Endothelial cell of umbilical vein (primary cell): ENCODE data around the gene SLC6A1. TPM values are rescaled to one million over a fixed set of nuclear protein-coding genes. Genes with fewer than 3 reads are reported as not detected.
"Not testable (repeated sequence)": the region's sequence is repeated elsewhere in the genome, so short reads cannot be mapped to it uniquely, and the experiment has no call there.

ENCODE experiments used
- BruUV-seq: library from RNA; stranded (reverse); fragments of 400-500 nt; replicated peaks from 2 replicates; lab custom pipeline; 2021; lab: Mats Ljungman, UMichigan
- CTCF ChIA-PET: fragments of 300-600, 350-600 bp; sonication (Branson Sonifier 250); formaldehyde crosslinking; loops from one replicate; lab custom pipeline; 2021; ENCODE audit warnings: antibody characterized with exemption, inconsistent platforms; lab: Charles Lee
- POLR2A ChIA-PET: fragments of 300-600, 350-600 bp; sonication (Branson Sonifier 250); formaldehyde crosslinking; loops from one replicate; lab custom pipeline; 2021; ENCODE audit warnings: antibody characterized with exemption, inconsistent platforms; lab: Charles Lee
- DNase-seq: peaks from one replicate; pipeline ENCODE4 v3.0.0-alpha.2; 2011; ENCODE audit warnings: low read depth, low spot score
- FAIRE-seq: peaks from 2 replicates; lab custom pipeline; 2011; peaks lifted over from hg19 to GRCh38; lab: Jason Lieb, UNC
- H2AFZ ChIP-seq: 2 replicates; pipeline ENCODE4 v1.6.0; 2012; ENCODE audit warnings: low read depth, low read length, control low read depth, inconsistent platforms
- H3K27ac ChIP-seq: 2 replicates; pipeline ENCODE4 v1.5.1; 2011; ENCODE audit warnings: low read depth, mild to moderate bottlenecking, control low read depth, low read length, moderate library complexity; ENCODE audit not compliant: insufficient read depth
- H3K27me3 ChIP-seq, 2 experiments: 2 replicates each; pipeline versions ENCODE4 v1.6.0 to v1.6.1; 2011; ENCODE audit warnings: low read length in 2 of 2, mixed read lengths in 1 of 2; ENCODE audit not compliant: control insufficient read depth in 2 of 2, insufficient read depth in 2 of 2
- H3K36me3 ChIP-seq, 2 experiments: 2 replicates in 1 of 2; 3 replicates in 1 of 2; pipeline ENCODE4 v1.5.1; 2011; ENCODE audit warnings: low read length in 2 of 2, mild to moderate bottlenecking in 1 of 2, moderate library complexity in 1 of 2; ENCODE audit not compliant: control insufficient read depth in 2 of 2, insufficient read depth in 2 of 2; ENCODE audit errors: extremely low read depth in 1 of 2
- H3K4me1 ChIP-seq: 3 replicates; pipeline ENCODE4 v1.5.1; 2011; ENCODE audit warnings: mild to moderate bottlenecking, low read length; ENCODE audit not compliant: control insufficient read depth, insufficient read depth; ENCODE audit errors: extremely low read depth
- H3K4me2 ChIP-seq: 2 replicates; pipeline ENCODE4 v1.6.1; 2011; ENCODE audit warnings: low read length, control low read depth, mixed read lengths; ENCODE audit not compliant: insufficient read depth
- H3K4me3 ChIP-seq, 3 experiments: fragments of 200-600 bp in 1 of 3; sonication (generic), shearing (Covaris generic) in 1 of 3; replicated peaks in 1 of 3; 2 replicates each; pipeline ENCODE4 v1.5.1; 2011 to 2016; ENCODE audit warnings: control low read depth in 3 of 3, low read length in 3 of 3, mild to moderate bottlenecking in 2 of 3, inconsistent platforms in 1 of 3, low read depth in 1 of 3, moderate library complexity in 1 of 3; ENCODE audit not compliant: insufficient read depth in 1 of 3
- H3K79me2 ChIP-seq: 2 replicates; pipeline ENCODE4 v1.6.0; 2012; ENCODE audit warnings: low read length, inconsistent platforms; ENCODE audit not compliant: control insufficient read depth, insufficient read depth
- H3K9ac ChIP-seq: replicated peaks from 2 replicates; pipeline ENCODE3; 2011; ENCODE audit warnings: low read length, control low read depth; ENCODE audit not compliant: insufficient read depth; ENCODE audit errors: extremely low read depth
- H3K9me1 ChIP-seq: replicated peaks from 3 replicates; pipeline ENCODE4 v1.6.0; 2011; ENCODE audit warnings: mild to moderate bottlenecking, low read length; ENCODE audit not compliant: control insufficient read depth, insufficient read depth; ENCODE audit errors: extremely low read depth
- H3K9me3 ChIP-seq: replicated peaks from 2 replicates; pipeline ENCODE4 v1.5.1; 2012; ENCODE audit warnings: low read length, inconsistent platforms; ENCODE audit not compliant: control insufficient read depth, insufficient read depth
- H4K20me1 ChIP-seq: replicated peaks from 2 replicates; pipeline ENCODE3; 2011; ENCODE audit warnings: mild to moderate bottlenecking, low read length; ENCODE audit not compliant: control insufficient read depth, insufficient read depth; ENCODE audit errors: extremely low read depth
- CTCF ChIP-seq, 2 donors: IDR thresholded peaks; 1 replicate in 1 of 2; 2 replicates in 1 of 2; pipeline ENCODE4 v1.5.1; 2011; ENCODE audit warnings: low read length in 2 of 2, mild to moderate bottlenecking in 2 of 2, moderate library complexity in 2 of 2, control low read depth in 1 of 2, inconsistent platforms in 1 of 2, low read depth in 1 of 2; ENCODE audit not compliant: insufficient read depth in 1 of 2; ENCODE audit errors: extremely low read depth in 1 of 2
- EZH2 ChIP-seq: IDR thresholded peaks from 2 replicates; pipeline ENCODE4 v1.6.1; 2012; ENCODE audit warnings: borderline replicate concordance, low read depth, mild to moderate bottlenecking, moderate library complexity, low read length, inconsistent platforms; ENCODE audit not compliant: severe bottlenecking
- FOS ChIP-seq: IDR thresholded peaks from 2 replicates; pipeline ENCODE4 v1.6.1; 2011; ENCODE audit warnings: mild to moderate bottlenecking, low read length, moderate library complexity, borderline replicate concordance; ENCODE audit not compliant: insufficient read depth
- GATA2 ChIP-seq: IDR thresholded peaks from 2 replicates; pipeline ENCODE4 v1.7.0; 2011; ENCODE audit warnings: low read depth, mild to moderate bottlenecking, moderate library complexity, mixed read lengths, low read length; ENCODE audit not compliant: insufficient read length, insufficient read depth
- JUN ChIP-seq: IDR thresholded peaks from 2 replicates; pipeline ENCODE4 v1.6.1; 2011; ENCODE audit warnings: borderline replicate concordance, low read depth; ENCODE audit not compliant: insufficient read length, insufficient read depth
- MYC ChIP-seq: IDR thresholded peaks from one replicate; pipeline ENCODE4 v1.6.1; 2011; ENCODE audit warnings: mild to moderate bottlenecking, low read depth, low read length
- POLR2A ChIP-seq: IDR thresholded peaks from 2 replicates; pipeline ENCODE4 v1.6.1; 2012; ENCODE audit warnings: low read depth, mild to moderate bottlenecking, control low read depth, low read length
- POLR2AphosphoS5 ChIP-seq: IDR thresholded peaks from 2 replicates; pipeline ENCODE4 v1.6.1; 2012; ENCODE audit warnings: low read depth, mild to moderate bottlenecking, control low read depth, low read length, moderate library complexity; ENCODE audit not compliant: insufficient read depth
- dilution Hi-C: fragments of 300-500 bp; cut with MboI; formaldehyde crosslinking; loops from one replicate; pipeline ENCODE4 v1.15.0; 2019; ENCODE audit warnings: low sequenced_read_pairs; ENCODE audit not compliant: extremely low pct_ligation_motif_present
- intact Hi-C: fragments of 100-400 bp; cut with micrococcal nuclease; formaldehyde crosslinking; loops from one replicate; pipeline ENCODE4 v1.10.0; 2022
- polyA plus RNA-seq, 4 experiments: library from polyadenylated mRNA; depleted of rRNA in 3 of 4; stranded (reverse) in 3 of 4; unstranded in 1 of 4; fragments of >200 nt; gene quantifications; 2 replicates each; pipeline versions ENCODE4 v1.2.1 to v1.2.3, GENCODE V29; 2011 to 2012; ENCODE audit warnings: missing spikeins in 1 of 4
- total RNA-seq: library from RNA; stranded (reverse); gene quantifications from 2 replicates; pipeline ENCODE4 v1.2.3, GENCODE V29; 2021
- TF ChIP-seq, protein P1 (sequence below): IDR thresholded peaks from 2 replicates; pipeline ENCODE4 v1.6.1; 2011; ENCODE audit not compliant: insufficient read depth, insufficient read length

Gene SLC6A1
- total and polyA plus RNA-seq, 2 donors (not counting 3 experiments of a cell fraction or from before 2014, with no cell fraction given) = not detected

GRCh38 chr3:11074451-11074850, 81.9 kb downstream of the SLC6A1 start:
- no peak overlapping the region for H3K27ac ChIP-seq
- FAIRE-seq (no peak), DNase-seq (no peak)
- dilution Hi-C loops = no loop called here
- BruUV-seq = no TSS peak
- no peaks in the 10 kb centered on the region for H3K4me1 ChIP-seq
- TF ChIP-seq JUN = no peak
- no peak for TF ChIP-seq EZH2
- TF ChIP-seq GATA2 = no peak
- no peak for TF ChIP-seq CTCF (IDR thresholded peaks at IDR 0.05; ENCODE audit: extremely low read depth in 1 of 2, insufficient read depth in 1 of 2, low read depth in 1 of 2, low read length in 2 of 2)
- TF ChIP-seq POLR2A = no peak
- no peak for TF ChIP-seq POLR2AphosphoS5
- TF ChIP-seq FOS = no peak
- no peak for TF ChIP-seq MYC
- TF ChIP-seq, protein P1, sequence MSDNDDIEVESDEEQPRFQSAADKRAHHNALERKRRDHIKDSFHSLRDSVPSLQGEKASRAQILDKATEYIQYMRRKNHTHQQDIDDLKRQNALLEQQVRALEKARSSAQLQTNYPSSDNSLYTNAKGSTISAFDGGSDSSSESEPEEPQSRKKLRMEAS = no peak
- intact Hi-C loops = no loop called here
- ChIA-PET CTCF (interaction anchor here (0.6 to 1.6 kb wide), 2 partner anchors 14 to 705 kb away, joined by 4 to 7 read pairs; no protein-coding TSS in a partner anchor), POLR2A (no interaction called here)
- no peaks in the 10 kb centered on the region for H3K36me3 ChIP-seq
- H3K9me3 ChIP-seq = no peaks in the 10 kb centered on the region
- no peak overlapping the region for H3K9ac ChIP-seq
- no peak overlapping the region for H3K4me3 ChIP-seq
- H3K4me2 ChIP-seq = no peak overlapping the region
- H3K9me1 ChIP-seq = no peaks in the 10 kb centered on the region
- H3K79me2 ChIP-seq = no peaks in the 10 kb centered on the region
- no peaks in the 10 kb centered on the region for H4K20me1 ChIP-seq
- H3K27me3 ChIP-seq = peaks cover 2% of the 10 kb centered on the region in 2 experiments
- H2AFZ ChIP-seq = no peak overlapping the region

DNA sequence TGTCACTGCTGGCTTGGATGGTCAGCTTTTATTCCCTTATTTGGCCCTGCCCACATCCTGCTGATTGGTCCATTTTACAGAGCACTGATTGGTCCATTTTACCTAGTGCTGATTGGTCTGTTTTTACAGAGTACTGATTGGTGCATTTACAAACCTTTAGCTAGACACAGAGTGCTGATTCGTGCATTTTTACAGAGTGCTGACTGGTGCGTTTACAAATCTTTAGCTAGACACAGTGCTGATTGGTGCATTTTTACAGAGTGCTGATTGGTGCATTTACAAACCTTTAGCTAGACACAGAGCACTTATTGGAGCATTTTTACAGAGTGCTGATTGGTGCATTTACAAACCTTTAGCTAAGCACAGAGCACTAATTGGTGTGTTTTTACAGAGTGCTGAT, 82.6 kb downstream of the SLC6A1 start:
- FAIRE-seq, H3K9ac ChIP-seq, H3K79me2 ChIP-seq, intact Hi-C loops, H3K36me3 ChIP-seq, H3K9me1 ChIP-seq, H3K27ac ChIP-seq, H2AFZ ChIP-seq, H3K4me2 ChIP-seq, H3K27me3 ChIP-seq, H3K4me1 ChIP-seq, POLR2A ChIA-PET, DNase-seq, H3K9me3 ChIP-seq, H4K20me1 ChIP-seq, BruUV-seq, dilution Hi-C loops, H3K4me3 ChIP-seq: not testable (repeated sequence)
- CTCF ChIA-PET = interaction anchor here (0.7 to 1.6 kb wide), 2 partner anchors 14 to 15 kb away, joined by 3 to 7 read pairs; no protein-coding TSS in a partner anchor
